BJ (cell line): Measurements from ENCODE around the gene AZU1. TPM values are rescaled to one million over a fixed set of nuclear protein-coding genes. Genes with fewer than 3 reads are reported as not detected.

Source experiments
- CTCF ChIA-PET: fragments of 350-600 bp; formaldehyde crosslinking; extraction: SDS; loops from one replicate; lab custom pipeline; 2021; ENCODE audit warnings: antibody characterized with exemption, inconsistent platforms; lab: Yijun Ruan, JAX
- POLR2A ChIA-PET: fragments of 300-600 bp; sonication (Branson Sonifier 250); formaldehyde crosslinking; extraction: SDS; loops from one replicate; lab custom pipeline; 2021; ENCODE audit warnings: antibody characterized with exemption; lab: Charles Lee
- DNase-seq: peaks from one replicate; pipeline ENCODE4 v3.0.0-alpha.2; 2011; ENCODE audit warnings: low read depth
- H3K27me3 ChIP-seq: 2 replicates; pipeline ENCODE4 v1.6.0; 2011; ENCODE audit warnings: low read length; ENCODE audit not compliant: control insufficient read depth, insufficient read depth
- H3K36me3 ChIP-seq: 2 replicates; pipeline ENCODE4 v1.5.1; 2011; ENCODE audit warnings: low read length; ENCODE audit not compliant: control insufficient read depth, insufficient read depth
- H3K4me3 ChIP-seq: 2 replicates; pipeline ENCODE4 v1.5.1; 2011; ENCODE audit warnings: low read depth, mild to moderate bottlenecking, control low read depth, low read length
- CTCF ChIP-seq: IDR thresholded peaks from 2 replicates; pipeline ENCODE4 v1.5.1; 2011; ENCODE audit warnings: low read depth, mild to moderate bottlenecking, control low read depth, inconsistent platforms, low read length, moderate library complexity; ENCODE audit not compliant: insufficient read depth
- polyA plus RNA-seq: library from polyadenylated mRNA; depleted of rRNA; stranded (reverse); fragments of >200 nt; gene quantifications from 2 replicates; pipeline ENCODE4 v1.2.3, GENCODE V29; 2011

Gene AZU1
- polyA plus RNA-seq, 1 experiment: 0.07 TPM

GRCh38 chr19:813219-814151, 14.2 kb upstream of the AZU1 start:
- no peak overlapping the region for H3K4me3 ChIP-seq
- TF ChIP-seq CTCF: no peak
- ChIA-PET POLR2A (no interaction called here), CTCF (no interaction called here)
- DNase-seq: no peak
- no peaks in the 10 kb centered on the region for H3K27me3 ChIP-seq
- H3K36me3 ChIP-seq: peaks cover 19% of the 10 kb centered on the region

GRCh38 chr19:814152-815078, 13.2 kb upstream of the AZU1 start:
- H3K4me3 ChIP-seq: no peak overlapping the region
- DNase-seq: no peak
- H3K36me3 ChIP-seq: peaks cover 14% of the 10 kb centered on the region
- ChIA-PET CTCF (no interaction called here), POLR2A (no interaction called here)
- H3K27me3 ChIP-seq: no peaks in the 10 kb centered on the region
- no peak for TF ChIP-seq CTCF

- DNase-seq: no peak
- TF ChIP-seq CTCF: no peak
- Histone ChIP-seq H3K4me3 (no peak overlapping the region), H3K36me3 (peaks cover 13% of the 10 kb centered on the region), H3K27me3 (no peaks in the 10 kb centered on the region)
- CTCF ChIA-PET: no interaction called here
- POLR2A ChIA-PET: no interaction called here
These were observed 12.4 kb upstream of the AZU1 start for GRCh38 chr19:815079-815774.

- no peak for TF ChIP-seq CTCF
These were observed 11.7 kb upstream of the AZU1 start for GRCh38 chr19:815775-816499.

More at GRCh38 chr19:815775-816499, 11.7 kb upstream of the AZU1 start:
- no peak overlapping the region for H3K4me3 ChIP-seq
- no peak for DNase-seq
- peaks cover 10% of the 10 kb centered on the region for H3K36me3 ChIP-seq
- CTCF ChIA-PET: no interaction called here
- POLR2A ChIA-PET: no interaction called here
- no peaks in the 10 kb centered on the region for H3K27me3 ChIP-seq
